Measurements from ENCODE around the gene SORCS3. TPM values are rescaled to one million over a fixed set of nuclear protein-coding genes. Genes with fewer than 3 reads are reported as not detected.

SORCS3 gene
- total RNA-seq, 1 donor from 2014 or later: not detected

DNA sequence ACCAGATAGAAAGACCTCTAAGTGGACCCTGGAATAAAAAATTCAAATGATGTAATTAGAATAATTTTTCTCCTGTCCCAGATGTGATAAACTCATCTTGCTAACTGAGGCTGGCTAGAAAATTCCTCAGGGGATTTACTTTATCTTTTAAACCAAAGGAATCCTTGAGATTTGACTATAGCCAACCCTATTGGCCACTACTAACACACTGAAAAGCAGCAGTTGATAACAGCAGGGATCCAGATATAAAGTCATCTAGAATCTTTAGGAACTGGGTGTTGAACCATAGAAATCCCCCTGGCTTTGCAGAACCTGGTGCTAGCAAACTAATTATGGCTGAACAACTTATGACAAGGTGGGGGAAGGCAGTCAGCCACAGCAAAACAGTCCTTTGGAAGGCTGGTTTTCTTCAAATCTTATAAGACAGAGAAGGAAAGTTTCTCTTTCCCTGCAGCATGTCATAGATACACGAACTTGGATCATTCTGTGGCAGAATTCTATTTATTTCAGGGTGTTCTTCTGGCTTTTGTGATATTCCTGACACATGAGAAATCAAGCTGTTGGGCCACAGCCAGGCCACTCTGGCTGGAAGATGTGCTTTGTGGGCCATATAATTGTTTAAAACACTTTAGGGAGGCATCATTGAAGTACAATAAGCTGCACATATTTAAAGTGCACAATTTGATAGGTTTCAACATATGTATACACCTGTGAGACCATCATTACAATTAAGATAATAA is 643.6 kb downstream of the SORCS3 start:
- Mint-ChIP-seq H3K27me3 (ENCODE audit: insufficient read depth) (no peaks in the 10 kb centered on the region), H3K27ac (no peak overlapping the region), H3K4me3 (no peak overlapping the region), H3K4me1 (ENCODE audit: low read depth) (no peaks in the 10 kb centered on the region), H3K9me3 (no peaks in the 10 kb centered on the region), H3K36me3 (ENCODE audit: low read depth) (no peaks in the 10 kb centered on the region)
- intact Hi-C loops (cut with micrococcal nuclease): no loop called here
- no peak for DNase-seq (ENCODE audit: low spot score)

DNA sequence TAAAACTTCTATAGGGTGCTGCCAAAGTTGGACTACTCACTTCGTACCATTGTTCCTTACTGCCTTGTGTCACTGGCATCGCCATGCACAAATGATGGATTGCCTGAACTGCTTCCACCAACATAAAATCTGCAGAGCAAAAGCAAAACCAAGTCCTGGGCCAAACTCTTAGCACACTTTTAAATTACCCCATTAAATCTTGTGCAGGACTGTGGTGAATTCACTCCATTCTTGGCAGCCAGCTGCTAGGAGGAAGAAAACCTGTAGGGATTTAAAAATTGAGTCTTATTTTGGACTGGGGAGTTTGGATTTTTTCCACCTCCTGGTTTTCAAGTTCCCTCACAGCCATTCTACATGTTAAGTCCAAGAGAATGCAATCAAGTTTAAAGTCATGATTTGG is 646.9 kb downstream of the SORCS3 start:
- Mint-ChIP-seq H3K4me3 (no peak overlapping the region), H3K4me1 (ENCODE audit: low read depth) (no peaks in the 10 kb centered on the region), H3K27me3 (ENCODE audit: insufficient read depth) (no peaks in the 10 kb centered on the region), H3K36me3 (ENCODE audit: low read depth) (no peaks in the 10 kb centered on the region), H3K9me3 (no peaks in the 10 kb centered on the region), H3K27ac (no peak overlapping the region)
- DNase-seq (ENCODE audit: low spot score): no peak
- intact Hi-C loops (cut with micrococcal nuclease): no loop called here

DNA sequence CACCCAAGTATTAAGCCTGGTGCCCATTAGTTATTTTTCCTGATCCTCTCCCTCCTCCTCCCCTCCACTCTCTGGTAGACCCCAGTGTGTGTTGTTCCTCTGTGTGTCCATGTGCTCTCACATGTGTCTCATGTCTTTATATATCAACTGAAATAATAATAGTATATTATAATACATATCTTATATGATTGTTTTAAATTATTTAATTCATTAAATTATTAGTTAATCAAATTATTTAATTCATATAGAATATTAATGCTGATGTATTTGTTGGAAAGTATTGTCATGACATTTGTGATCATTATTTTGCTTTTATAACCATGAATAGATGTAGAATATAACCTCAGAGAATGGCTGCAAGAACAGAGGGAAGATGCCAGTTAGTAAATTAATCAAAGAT is 647.5 kb downstream of the SORCS3 start:
- intact Hi-C loops (cut with micrococcal nuclease): no loop called here
- H3K9me3 Mint-ChIP-seq: no peaks in the 10 kb centered on the region
- DNase-seq (ENCODE audit: low spot score): no peak

DNA sequence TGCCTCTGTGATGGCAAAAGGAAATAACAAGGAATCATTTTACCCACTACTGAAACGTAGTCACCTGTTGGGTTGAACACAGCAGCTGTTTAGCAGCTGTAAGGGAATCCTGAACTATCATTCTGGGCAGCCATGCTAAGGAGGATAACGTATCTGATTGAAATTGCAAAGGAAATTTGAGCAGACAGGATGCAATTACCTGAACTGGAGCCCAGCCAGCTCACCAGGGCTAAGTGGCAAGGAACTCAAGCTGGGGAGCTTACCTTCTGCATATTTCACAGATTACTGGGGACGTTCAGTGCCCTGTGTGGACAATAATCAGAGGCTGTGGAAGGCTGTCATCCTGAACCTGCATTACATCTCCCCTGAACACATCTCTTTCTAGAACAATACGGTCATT is 650.5 kb downstream of the SORCS3 start:
- Mint-ChIP-seq H3K4me3 (no peak overlapping the region), H3K9me3 (no peaks in the 10 kb centered on the region), H3K27ac (no peak overlapping the region), H3K36me3 (ENCODE audit: low read depth) (no peaks in the 10 kb centered on the region), H3K4me1 (ENCODE audit: low read depth) (no peaks in the 10 kb centered on the region), H3K27me3 (ENCODE audit: insufficient read depth) (no peaks in the 10 kb centered on the region)
- intact Hi-C loops (cut with micrococcal nuclease): no loop called here
- DNase-seq (ENCODE audit: low spot score): no peak

More for the DNA sequence above, 647.5 kb downstream of the SORCS3 start:
- Mint-ChIP-seq H3K4me1 (ENCODE audit: low read depth) (no peaks in the 10 kb centered on the region), H3K4me3 (no peak overlapping the region), H3K27ac (no peak overlapping the region), H3K27me3 (ENCODE audit: insufficient read depth) (no peaks in the 10 kb centered on the region), H3K36me3 (ENCODE audit: low read depth) (no peaks in the 10 kb centered on the region)

DNA sequence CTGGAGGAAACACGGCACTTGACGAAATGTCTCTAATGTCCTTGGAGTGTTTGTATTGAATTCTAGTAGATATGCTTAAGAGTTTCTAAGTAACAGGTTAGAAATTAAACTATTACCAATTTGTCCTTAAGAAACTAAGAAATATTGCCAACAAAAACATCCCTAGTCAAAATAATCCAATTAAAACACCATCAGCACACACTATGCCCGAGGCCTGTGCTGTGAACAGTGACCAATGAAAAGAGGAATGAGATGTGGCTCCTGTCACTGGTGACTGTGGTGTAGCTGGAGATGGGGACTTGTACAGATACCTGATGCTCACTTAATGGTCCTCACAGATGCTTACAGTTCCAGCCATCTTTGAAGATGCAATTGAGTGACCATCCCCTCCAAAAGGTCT is 651.1 kb downstream of the SORCS3 start:
- Mint-ChIP-seq H3K27ac (no peak overlapping the region), H3K27me3 (ENCODE audit: insufficient read depth) (no peaks in the 10 kb centered on the region), H3K4me1 (ENCODE audit: low read depth) (no peaks in the 10 kb centered on the region), H3K36me3 (ENCODE audit: low read depth) (no peaks in the 10 kb centered on the region), H3K4me3 (no peak overlapping the region), H3K9me3 (no peaks in the 10 kb centered on the region)
- no peak for DNase-seq (ENCODE audit: low spot score)
- intact Hi-C loops (cut with micrococcal nuclease): no loop called here
